Spleen (tissue), 7 donors: ENCODE measurements around the gene LCP1.

Experiments used
- POLR2A ChIP-seq, 3 donors: fragments of 450-650 bp; IDR thresholded peaks; one replicate each; pipeline ENCODE4 v1.5.1; 2017; ENCODE audit warnings: antibody characterized with exemption in 3 of 3, mild to moderate bottlenecking in 1 of 3
- TF ChIP-seq, protein P1 (sequence below), 11 experiments: fragments of 200-600 bp in 7 of 11; fragments of 450-650 bp in 4 of 11; sonication (generic) in 4 of 11; IDR thresholded peaks in 8 of 11; conservative IDR thresholded peaks in 3 of 11; 1 replicate in 7 of 11; 2 replicates in 4 of 11; pipeline versions ENCODE4 v1.4.0 to v1.8.0; 2016 to 2021; ENCODE audit warnings: antibody characterized with exemption in 11 of 11, inconsistent platforms in 4 of 11, mild to moderate bottlenecking in 1 of 11
- donor health status: DM: no; HTN: no; CAD: no; lungs with moderate emphysema.
- donor health status: DM: no; HTN: no; CAD: no.
- donor health status: DM: no; HTN: no; CAD: no.

DNA sequence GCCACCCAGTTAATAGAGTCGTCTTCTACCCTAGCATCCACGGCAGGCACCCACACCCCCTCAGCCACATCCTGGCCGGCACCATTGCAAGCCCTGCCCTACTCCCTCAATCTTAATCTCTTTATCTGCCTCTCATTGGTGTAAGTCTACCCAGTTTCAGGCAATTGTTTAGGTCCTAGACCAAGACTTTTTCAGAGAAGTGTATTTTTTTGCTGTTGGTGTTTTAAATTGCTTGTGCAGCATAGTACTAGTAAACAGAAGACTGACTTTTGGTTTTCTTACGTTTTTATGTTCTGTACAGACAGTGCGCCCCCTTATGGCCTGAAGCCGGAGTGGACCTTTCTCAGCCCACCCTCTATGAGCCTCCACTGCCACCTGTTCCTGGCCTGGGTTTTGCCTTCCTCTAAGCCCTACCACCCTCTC is 2.3 kb upstream of the LCP1 start:
- TF ChIP-seq, protein P1, sequence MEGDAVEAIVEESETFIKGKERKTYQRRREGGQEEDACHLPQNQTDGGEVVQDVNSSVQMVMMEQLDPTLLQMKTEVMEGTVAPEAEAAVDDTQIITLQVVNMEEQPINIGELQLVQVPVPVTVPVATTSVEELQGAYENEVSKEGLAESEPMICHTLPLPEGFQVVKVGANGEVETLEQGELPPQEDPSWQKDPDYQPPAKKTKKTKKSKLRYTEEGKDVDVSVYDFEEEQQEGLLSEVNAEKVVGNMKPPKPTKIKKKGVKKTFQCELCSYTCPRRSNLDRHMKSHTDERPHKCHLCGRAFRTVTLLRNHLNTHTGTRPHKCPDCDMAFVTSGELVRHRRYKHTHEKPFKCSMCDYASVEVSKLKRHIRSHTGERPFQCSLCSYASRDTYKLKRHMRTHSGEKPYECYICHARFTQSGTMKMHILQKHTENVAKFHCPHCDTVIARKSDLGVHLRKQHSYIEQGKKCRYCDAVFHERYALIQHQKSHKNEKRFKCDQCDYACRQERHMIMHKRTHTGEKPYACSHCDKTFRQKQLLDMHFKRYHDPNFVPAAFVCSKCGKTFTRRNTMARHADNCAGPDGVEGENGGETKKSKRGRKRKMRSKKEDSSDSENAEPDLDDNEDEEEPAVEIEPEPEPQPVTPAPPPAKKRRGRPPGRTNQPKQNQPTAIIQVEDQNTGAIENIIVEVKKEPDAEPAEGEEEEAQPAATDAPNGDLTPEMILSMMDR (IDR thresholded peaks at IDR 0.05 in 8 of 11, conservative IDR thresholded peaks at IDR 0.05 in 3 of 11) = peak; percentile 55 to 81 (median 77)
- TF ChIP-seq POLR2A (IDR thresholded peaks at IDR 0.05) = no peak
